ENCODE results near the gene FAM149A.

Gene FAM149A

GRCh38 chr4:186107947-186108346 lies 3.4 kb downstream of the FAM149A start:
- DNase-seq, result no peak

- DNase-seq, result no peak
Measured at GRCh38 chr4:186108391-186108790, 3.9 kb downstream of the FAM149A start.

- no peak for DNase-seq
Measured at GRCh38 chr4:186109245-186109644, 4.7 kb downstream of the FAM149A start.

- no peak for DNase-seq
Measured at GRCh38 chr4:186116697-186117096, 12.2 kb downstream of the FAM149A start.

- no peak for DNase-seq
Measured at GRCh38 chr4:186118582-186118981, 14.1 kb downstream of the FAM149A start.

GRCh38 chr4:186121057-186121456 lies 16.6 kb downstream of the FAM149A start:
- DNase-seq, result no peak

GRCh38 chr4:186128842-186129241 lies 24.3 kb downstream of the FAM149A start:
- DNase-seq, result no peak

GRCh38 chr4:186131935-186132334 lies 27.4 kb downstream of the FAM149A start:
- DNase-seq, result no peak

- no peak for DNase-seq
Measured at GRCh38 chr4:186132577-186133242, 28.2 kb downstream of the FAM149A start.

GRCh38 chr4:186134257-186134656 lies 29.8 kb downstream of the FAM149A start:
- no peak for DNase-seq

- DNase-seq, result no peak
Measured at GRCh38 chr4:186134861-186135260, 30.4 kb downstream of the FAM149A start.

GRCh38 chr4:186137196-186137794 lies 32.8 kb downstream of the FAM149A start:
- DNase-seq, result no peak

GRCh38 chr4:186144198-186144945 lies 39.9 kb downstream of the FAM149A start:
- DNase-seq, result peak in 1 of 2 donors; percentile 55

- DNase-seq, result peak in 1 of 2 donors; percentile 48
Measured at GRCh38 chr4:186144946-186145569, 40.6 kb downstream of the FAM149A start.

- no peak for DNase-seq
Measured at GRCh38 chr4:186146458-186146857, 42.0 kb downstream of the FAM149A start.

- DNase-seq, result no peak
Measured at GRCh38 chr4:186148336-186148975, 44.0 kb downstream of the FAM149A start.

GRCh38 chr4:186149872-186150271 lies 45.4 kb downstream of the FAM149A start:
- DNase-seq, result peak in 1 of 2 donors; percentile 40

- no peak for DNase-seq
Measured at GRCh38 chr4:186150926-186151325, 46.4 kb downstream of the FAM149A start.

- no peak for DNase-seq
Measured at GRCh38 chr4:186151499-186151898, 47.0 kb downstream of the FAM149A start.

GRCh38 chr4:186158021-186158813 lies 53.7 kb downstream of the FAM149A start:
- no peak for DNase-seq

GRCh38 chr4:186158966-186159365 lies 54.5 kb downstream of the FAM149A start:
- DNase-seq, result no peak

GRCh38 chr4:186159613-186160012 lies 55.1 kb downstream of the FAM149A start:
- DNase-seq, result no peak
